ENCODE data around the gene CD80. TPM values are rescaled to one million over a fixed set of nuclear protein-coding genes. Genes with fewer than 3 reads are reported as not detected.

The CD80 gene
- total and polyA plus RNA-seq, 9 donors = 0.07 to 0.73 (median 0.26) TPM; not detected in 1

DNA sequence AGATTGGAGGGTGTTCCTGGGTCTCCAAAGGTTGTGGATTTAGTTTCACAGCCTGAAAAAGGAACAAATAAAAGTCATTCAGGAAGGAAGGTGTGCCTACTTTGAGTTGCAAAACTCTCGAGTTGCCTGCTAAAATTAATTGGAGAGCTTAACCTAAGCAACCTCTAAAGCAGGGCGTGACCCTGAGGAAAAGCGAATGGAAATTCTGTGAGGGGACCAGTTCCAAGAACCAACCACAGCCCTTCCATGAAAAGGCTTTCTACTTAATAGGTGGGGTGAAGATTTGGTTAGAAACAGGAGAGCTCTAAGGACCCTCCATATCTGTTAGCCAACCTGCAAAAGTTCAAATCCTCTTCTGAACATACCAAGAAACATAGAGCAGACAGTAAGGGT lies 1.5 kb downstream of the CD80 start:
- Histone ChIP-seq H3K27me3 (no peaks in the 10 kb centered on the region), H3K27ac (no peak overlapping the region), H3K4me3 (no peak overlapping the region), H3K4me1 (ENCODE audit: insufficient read depth) (no peaks in the 10 kb centered on the region), H3K9me3 (no peaks in the 10 kb centered on the region), H3K36me3 (no peaks in the 10 kb centered on the region)
- no peak for DNase-seq
- intact Hi-C loops (cut with DNase I) = no loop called here
- TF ChIP-seq CTCF (IDR thresholded peaks at IDR 0.05) (no peak), EP300 (IDR thresholded peaks at IDR 0.05) (no peak), POLR2A (IDR thresholded peaks at IDR 0.05) (no peak)
- WGBS, 3 donors = 78 to 81% (median 78%) methylated on average over 3 of the region's 3 CpGs

DNA sequence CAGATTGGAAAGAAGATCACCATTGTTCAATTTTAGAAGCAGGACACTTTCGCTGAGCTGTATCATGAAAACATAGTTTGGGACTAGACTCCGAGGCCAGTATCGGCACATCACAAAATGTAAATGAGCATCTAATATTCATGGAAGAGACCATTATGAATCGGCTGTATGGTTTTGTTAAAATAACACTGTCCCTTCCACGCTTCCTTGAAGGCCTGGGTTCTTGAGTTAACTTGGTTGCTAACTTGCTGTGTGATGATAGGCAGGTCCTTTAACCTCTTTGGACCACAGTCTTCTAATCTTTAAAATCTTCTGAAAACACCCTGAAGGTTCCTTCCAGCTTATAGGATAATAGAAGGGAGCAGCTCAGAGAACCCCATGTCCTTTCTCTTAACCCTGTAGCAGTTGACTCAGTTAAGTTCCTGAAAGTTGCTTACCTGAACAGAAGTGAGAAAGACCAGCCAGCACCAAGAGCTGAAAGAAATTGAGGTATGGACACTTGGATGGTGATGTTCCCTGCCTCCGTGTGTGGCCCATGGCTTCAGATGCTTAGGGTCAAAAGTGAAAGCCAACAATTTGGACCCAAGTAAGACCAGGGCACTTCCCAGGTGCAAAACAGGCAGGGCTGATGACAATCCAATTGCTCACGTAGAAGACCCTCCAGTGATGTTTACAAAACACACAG lies 2.1 kb downstream of the CD80 start:
- no peak for DNase-seq
- 89 to 91% (median 90%) methylated on average over 7 of the region's 7 CpGs for WGBS, 3 donors
- Histone ChIP-seq H3K27ac (no peak overlapping the region), H3K9me3 (no peaks in the 10 kb centered on the region), H3K4me1 (ENCODE audit: insufficient read depth) (no peaks in the 10 kb centered on the region), H3K36me3 (no peaks in the 10 kb centered on the region), H3K4me3 (no peak overlapping the region), H3K27me3 (no peaks in the 10 kb centered on the region)
- intact Hi-C loops (cut with DNase I) = no loop called here
- TF ChIP-seq EP300 (IDR thresholded peaks at IDR 0.05) (no peak), CTCF (IDR thresholded peaks at IDR 0.05) (no peak), POLR2A (IDR thresholded peaks at IDR 0.05) (no peak)

DNA sequence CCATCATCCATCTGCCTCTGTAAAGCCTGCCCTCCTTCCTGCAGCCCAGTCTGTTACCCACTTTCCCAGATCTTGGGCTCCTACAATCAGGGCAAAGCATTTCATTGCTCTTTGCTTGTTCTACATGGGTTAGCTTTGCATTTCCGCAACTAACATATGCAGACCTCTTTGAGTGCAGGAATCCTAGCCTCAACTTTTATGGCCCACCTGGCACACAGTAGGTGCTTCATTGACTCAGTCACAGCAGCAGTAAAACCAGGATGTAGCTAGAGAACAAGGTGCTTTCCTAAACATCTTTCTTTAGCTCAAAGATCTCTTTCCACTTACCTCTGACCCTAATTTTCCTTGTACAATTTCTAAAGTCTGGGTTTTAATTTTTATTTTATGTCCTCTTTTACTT lies 3.5 kb downstream of the CD80 start:
- H3K9me3 ChIP-seq = no peaks in the 10 kb centered on the region
- no peaks in the 10 kb centered on the region for H3K27me3 ChIP-seq
- H3K4me1 ChIP-seq (ENCODE audit: insufficient read depth) = no peaks in the 10 kb centered on the region
- intact Hi-C loops (cut with DNase I) = no loop called here
- TF ChIP-seq EP300 (IDR thresholded peaks at IDR 0.05) (no peak), CTCF (IDR thresholded peaks at IDR 0.05) (no peak), POLR2A (IDR thresholded peaks at IDR 0.05) (no peak)
- 91 to 94% methylated on average over 1 of the region's 1 CpG; no CpG with 5 or more reads in 1 of the 3 donors for WGBS, 3 donors
- H3K36me3 ChIP-seq = no peaks in the 10 kb centered on the region
- no peak overlapping the region for H3K27ac ChIP-seq
- DNase-seq = no peak
- no peak overlapping the region for H3K4me3 ChIP-seq

GRCh38 chr3:119555309-119555735 lies 4.1 kb downstream of the CD80 start:
- intact Hi-C loops (cut with DNase I) = no loop called here
- Histone ChIP-seq H3K36me3 (no peaks in the 10 kb centered on the region), H3K27me3 (no peaks in the 10 kb centered on the region), H3K9me3 (no peaks in the 10 kb centered on the region), H3K4me1 (ENCODE audit: insufficient read depth) (no peaks in the 10 kb centered on the region), H3K27ac (no peak overlapping the region), H3K4me3 (no peak overlapping the region)
- TF ChIP-seq EP300 (IDR thresholded peaks at IDR 0.05) (no peak), POLR2A (IDR thresholded peaks at IDR 0.05) (no peak), CTCF (IDR thresholded peaks at IDR 0.05) (no peak)
- DNase-seq = no peak
- WGBS, 3 donors = 72 to 81% (median 74%) methylated on average over 4 of the region's 4 CpGs

Data from ovary (tissue), 9 donors.